Tibial artery (tissue), 4 donors: ENCODE results near the gene GLCE.

Experiments
- DNase-seq, 2 donors: peaks; one replicate each; pipeline ENCODE4 v3.0.0-alpha.2; 2019
- H3K27ac ChIP-seq, 2 donors: fragments of 200-600 bp; sonication (generic) in 1 of 2; 1 replicate in 1 of 2; 2 replicates in 1 of 2; pipeline ENCODE4 v1.5.1; 2018 to 2019; ENCODE audit warnings: mild to moderate bottlenecking in 1 of 2
- H3K27me3 ChIP-seq, 2 donors: fragments of 200-600 bp; sonication (generic) in 1 of 2; one replicate each; pipeline versions ENCODE4 v1.5.1 to v1.6.0; 2016 to 2019
- H3K36me3 ChIP-seq, 3 donors: fragments of 200-600 bp; sonication (generic) in 2 of 3; one replicate each; pipeline ENCODE4 v1.5.1; 2016 to 2019; ENCODE audit warnings: mild to moderate bottlenecking in 2 of 3
- H3K4me1 ChIP-seq, 4 donors: fragments of 200-600 bp; sonication (generic) in 2 of 4; 1 replicate in 3 of 4; 2 replicates in 1 of 4; pipeline ENCODE4 v1.5.1; 2016 to 2019
- H3K4me3 ChIP-seq, 2 donors: fragments of 200-600 bp; sonication (generic) in 1 of 2; 1 replicate in 1 of 2; 2 replicates in 1 of 2; pipeline ENCODE4 v1.5.1; 2018 to 2019; ENCODE audit warnings: mild to moderate bottlenecking in 2 of 2
- H3K9me3 ChIP-seq, 3 donors: fragments of 200-600 bp; sonication (generic) in 1 of 3; one replicate each; pipeline ENCODE4 v1.5.1; 2016 to 2019
- intact Hi-C: fragments of 100-400 bp; cut with DNase I; formaldehyde crosslinking; loops from one replicate; pipeline ENCODE4 v1.15.0; 2023; ENCODE audit warnings: low total_unique reads
- TF ChIP-seq, protein P1 (sequence below), 2 experiments: fragments of 200-600 bp in 1 of 2; fragments of 450-650 bp in 1 of 2; IDR thresholded peaks; one replicate each; pipeline ENCODE4 v1.5.1; 2017 to 2019; ENCODE audit warnings: antibody characterized with exemption in 2 of 2, mild to moderate bottlenecking in 1 of 2, moderate library complexity in 1 of 2

The GLCE gene

DNA sequence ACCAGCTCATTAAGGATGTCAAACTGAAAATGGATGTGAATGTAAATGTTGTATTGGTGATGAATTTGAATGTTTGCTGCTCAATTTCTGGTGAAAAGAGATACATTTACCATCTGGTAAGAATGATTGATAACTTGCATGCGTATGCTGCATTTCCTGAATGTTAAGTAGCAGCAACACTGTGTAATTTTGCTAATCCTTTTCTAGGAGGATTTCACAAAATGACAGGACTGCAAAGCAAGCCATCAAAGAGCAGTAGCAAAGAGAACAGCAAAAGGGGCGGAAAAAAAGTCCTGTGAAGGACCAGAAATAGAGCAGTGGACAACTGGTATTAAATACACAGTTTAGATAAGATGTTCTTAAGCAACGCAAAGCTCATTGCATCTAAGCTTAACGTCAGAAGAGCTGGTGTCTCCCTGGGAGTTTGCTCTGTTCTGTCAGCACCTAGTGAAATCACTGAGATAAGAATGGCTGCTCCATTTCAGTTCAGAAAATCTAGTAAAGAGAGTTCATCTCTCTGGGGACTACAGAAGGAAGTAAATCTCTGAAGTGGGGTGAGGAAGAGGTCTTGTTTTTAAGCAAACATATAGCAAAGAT, 114.7 kb downstream of the GLCE start:
- no peaks in the 10 kb centered on the region for H3K36me3 ChIP-seq
- TF ChIP-seq, protein P1, sequence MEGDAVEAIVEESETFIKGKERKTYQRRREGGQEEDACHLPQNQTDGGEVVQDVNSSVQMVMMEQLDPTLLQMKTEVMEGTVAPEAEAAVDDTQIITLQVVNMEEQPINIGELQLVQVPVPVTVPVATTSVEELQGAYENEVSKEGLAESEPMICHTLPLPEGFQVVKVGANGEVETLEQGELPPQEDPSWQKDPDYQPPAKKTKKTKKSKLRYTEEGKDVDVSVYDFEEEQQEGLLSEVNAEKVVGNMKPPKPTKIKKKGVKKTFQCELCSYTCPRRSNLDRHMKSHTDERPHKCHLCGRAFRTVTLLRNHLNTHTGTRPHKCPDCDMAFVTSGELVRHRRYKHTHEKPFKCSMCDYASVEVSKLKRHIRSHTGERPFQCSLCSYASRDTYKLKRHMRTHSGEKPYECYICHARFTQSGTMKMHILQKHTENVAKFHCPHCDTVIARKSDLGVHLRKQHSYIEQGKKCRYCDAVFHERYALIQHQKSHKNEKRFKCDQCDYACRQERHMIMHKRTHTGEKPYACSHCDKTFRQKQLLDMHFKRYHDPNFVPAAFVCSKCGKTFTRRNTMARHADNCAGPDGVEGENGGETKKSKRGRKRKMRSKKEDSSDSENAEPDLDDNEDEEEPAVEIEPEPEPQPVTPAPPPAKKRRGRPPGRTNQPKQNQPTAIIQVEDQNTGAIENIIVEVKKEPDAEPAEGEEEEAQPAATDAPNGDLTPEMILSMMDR (IDR thresholded peaks at IDR 0.05) = no peak
- DNase-seq = no peak
- H3K27me3 ChIP-seq = peaks cover 0 to 4% of the 10 kb centered on the region in 2 donors
- no peak overlapping the region for H3K27ac ChIP-seq
- no peaks in the 10 kb centered on the region for H3K4me1 ChIP-seq
- no peak overlapping the region for H3K4me3 ChIP-seq
- intact Hi-C loops = no loop called here
- H3K9me3 ChIP-seq = no peaks in the 10 kb centered on the region

DNA sequence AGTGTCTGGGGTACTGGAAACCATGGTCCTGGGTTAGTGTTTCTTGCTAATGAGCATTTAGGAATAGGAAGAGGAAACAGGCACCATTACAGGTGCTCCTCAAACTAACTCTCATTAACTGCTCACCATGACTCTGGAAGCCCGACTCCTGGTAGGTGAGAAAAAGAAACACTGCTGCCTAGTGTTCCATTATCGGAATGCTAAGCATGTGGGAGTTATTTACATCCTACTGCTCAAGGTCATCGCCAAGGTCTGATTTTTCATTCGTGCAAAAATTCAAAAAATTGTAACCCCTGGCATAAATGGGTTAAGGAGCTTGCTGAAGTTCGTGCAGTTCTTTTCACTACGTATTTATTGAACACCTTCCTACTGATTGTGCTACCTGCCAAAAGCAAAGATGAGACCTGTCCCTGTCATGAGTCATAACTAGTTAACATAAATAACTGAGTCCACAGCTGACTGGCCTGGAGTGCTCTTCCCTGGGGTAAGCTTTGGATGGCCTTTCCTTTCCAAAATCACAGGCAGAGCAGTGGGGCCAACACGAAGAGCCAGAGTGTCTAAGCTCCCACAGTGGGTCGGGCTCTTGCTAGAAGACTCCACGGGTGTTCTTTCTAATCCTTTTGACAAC, 115.6 kb downstream of the GLCE start:
- Histone ChIP-seq H3K4me1 (no peaks in the 10 kb centered on the region), H3K27ac (no peak overlapping the region), H3K27me3 (peaks cover 0 to 4% of the 10 kb centered on the region in 2 donors), H3K4me3 (no peak overlapping the region), H3K36me3 (no peaks in the 10 kb centered on the region), H3K9me3 (no peaks in the 10 kb centered on the region)
- intact Hi-C loops = no loop called here
- TF ChIP-seq, protein P1 (IDR thresholded peaks at IDR 0.05) = no peak
- DNase-seq = no peak

DNA sequence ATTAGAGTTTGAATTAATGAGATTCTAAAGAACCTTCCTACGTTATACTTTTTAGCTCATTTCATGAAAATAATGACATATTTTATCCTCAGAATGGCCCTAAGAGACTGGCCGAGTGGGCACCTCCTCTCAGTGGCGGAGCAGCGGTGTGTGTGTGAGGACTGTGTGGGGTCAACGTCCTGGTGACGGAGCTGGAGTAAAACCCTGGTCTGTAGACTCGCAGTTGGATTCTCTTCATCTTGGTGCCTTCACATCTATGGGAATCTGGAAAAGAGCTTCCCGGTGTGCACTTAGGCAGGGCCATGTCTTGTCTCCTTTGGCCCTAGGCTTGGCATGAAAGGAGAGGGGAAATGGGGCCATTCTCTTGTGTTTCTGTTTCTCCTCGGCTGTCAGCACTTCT, 116.9 kb downstream of the GLCE start:
- DNase-seq = no peak
- TF ChIP-seq, protein P1 (IDR thresholded peaks at IDR 0.05) = no peak
- no peak overlapping the region for H3K27ac ChIP-seq
- no peaks in the 10 kb centered on the region for H3K36me3 ChIP-seq
- H3K27me3 ChIP-seq = peaks cover 0 to 9% of the 10 kb centered on the region in 2 donors
- intact Hi-C loops = no loop called here
- H3K9me3 ChIP-seq = no peaks in the 10 kb centered on the region
- no peaks in the 10 kb centered on the region for H3K4me1 ChIP-seq
- no peak overlapping the region for H3K4me3 ChIP-seq

DNA sequence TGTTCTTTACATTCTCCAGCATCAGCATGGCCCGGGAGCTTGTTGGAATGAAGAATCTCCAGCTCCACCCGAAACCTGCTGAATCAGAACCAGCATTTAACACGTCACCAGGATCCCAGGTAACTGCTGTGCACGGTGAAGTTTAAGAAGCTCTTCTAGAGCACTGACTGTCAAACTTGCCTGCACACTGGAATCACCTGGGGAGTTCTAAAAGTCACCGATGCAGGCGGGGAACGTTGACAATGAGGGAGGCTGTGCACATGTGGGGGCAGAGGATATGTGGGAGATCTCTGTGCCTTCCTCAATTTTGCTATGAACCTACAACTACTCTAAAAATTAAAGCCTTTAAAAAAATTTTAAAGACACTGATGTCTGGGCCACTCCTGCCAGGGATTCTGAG, 119.2 kb downstream of the GLCE start:
- Histone ChIP-seq H3K4me1 (no peaks in the 10 kb centered on the region), H3K27ac (no peak overlapping the region), H3K4me3 (no peak overlapping the region), H3K27me3 (peaks cover 0 to 5% of the 10 kb centered on the region in 2 donors), H3K9me3 (no peaks in the 10 kb centered on the region), H3K36me3 (no peaks in the 10 kb centered on the region)
- intact Hi-C loops = no loop called here
- no peak for DNase-seq
- TF ChIP-seq, protein P1 (IDR thresholded peaks at IDR 0.05) = no peak

DNA sequence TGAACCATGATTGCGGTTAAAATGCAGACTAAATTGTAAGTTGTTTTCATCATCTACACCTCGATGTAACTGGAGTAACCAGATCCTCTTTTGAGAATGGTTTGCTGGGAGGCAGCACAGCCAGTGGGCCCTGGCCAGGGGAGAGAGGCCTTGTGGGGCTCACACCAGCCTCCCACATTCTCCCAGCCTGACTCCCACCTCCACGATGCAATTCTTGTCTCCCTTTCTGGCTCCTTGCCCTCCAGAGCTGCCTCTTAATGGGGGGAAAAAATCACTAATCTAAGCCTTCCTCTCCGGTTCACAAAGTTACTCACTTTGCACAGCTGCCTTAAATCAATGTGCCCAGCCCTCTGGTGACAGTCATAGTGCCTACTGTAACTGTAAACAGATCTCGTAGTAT, 120.3 kb downstream of the GLCE start:
- H3K4me3 ChIP-seq = no peak overlapping the region
- no peaks in the 10 kb centered on the region for H3K4me1 ChIP-seq
- H3K27me3 ChIP-seq = peaks cover 0 to 5% of the 10 kb centered on the region in 2 donors
- H3K9me3 ChIP-seq = no peaks in the 10 kb centered on the region
- TF ChIP-seq, protein P1 (IDR thresholded peaks at IDR 0.05) = no peak
- H3K36me3 ChIP-seq = no peaks in the 10 kb centered on the region
- DNase-seq = no peak
- intact Hi-C loops = no loop called here
- H3K27ac ChIP-seq = no peak overlapping the region
